ENCODE data around the gene TP73.

TP73 gene

DNA sequence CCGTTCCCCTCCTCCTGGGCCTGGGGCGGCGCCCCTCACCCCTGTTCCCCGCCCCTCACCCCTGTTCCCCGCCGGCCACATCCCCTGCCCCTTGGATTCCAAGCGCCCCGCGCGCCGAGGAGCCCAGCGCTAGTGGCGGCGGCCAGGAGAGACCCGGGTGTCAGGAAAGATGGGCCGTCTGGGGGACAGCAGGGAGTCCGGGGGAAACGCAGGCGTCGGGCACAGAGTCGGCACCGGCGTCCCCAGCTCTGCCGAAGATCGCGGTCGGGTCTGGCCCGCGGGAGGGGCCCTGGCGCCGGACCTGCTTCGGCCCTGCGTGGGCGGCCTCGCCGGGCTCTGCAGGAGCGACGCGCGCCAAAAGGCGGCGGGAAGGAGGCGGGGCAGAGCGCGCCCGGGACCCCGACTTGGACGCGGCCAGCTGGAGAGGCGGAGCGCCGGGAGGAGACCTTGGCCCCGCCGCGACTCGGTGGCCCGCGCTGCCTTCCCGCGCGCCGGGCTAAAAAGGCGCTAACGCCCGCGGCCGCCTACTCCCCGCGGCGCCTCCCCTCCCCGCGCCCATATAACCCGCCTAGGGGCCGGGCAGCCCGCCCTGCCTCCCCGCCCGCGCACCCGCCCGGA, at the start of gene TP73:
TP73 (plus strand) TSS at position 587 of the 618 bp plus-strand sequence. CDS start 29,850 bp downstream, outside the sequence.
- Histone ChIP-seq H3K9ac (ENCODE audit: low read depth, low read length) (no peak within 1 kb of the TSS), H3K36me3 (ENCODE audit: control insufficient read depth, insufficient read depth, low read length) (no peaks in the 10 kb centered on the region), H3K27me3 (ENCODE audit: control insufficient read depth, insufficient read depth, low read length) (peaks cover 53% of the 10 kb centered on the region), H3K4me1 (ENCODE audit: control insufficient read depth, insufficient read depth, low read length) (peaks cover 4% of the 10 kb centered on the region), H3K4me3 (ENCODE audit: low read depth, low read length) (peak within 1 kb of the TSS; percentile 49), H3K9me3 (ENCODE audit: control insufficient read depth, insufficient read depth, low read length) (no peaks in the 10 kb centered on the region)

GRCh38 chr1:3603156-3603555, 49.2 kb upstream of the TP73 start:
- Histone ChIP-seq H3K4me1 (ENCODE audit: control insufficient read depth, insufficient read depth, low read length) (no peaks in the 10 kb centered on the region), H3K27me3 (ENCODE audit: control insufficient read depth, insufficient read depth, low read length) (no peaks in the 10 kb centered on the region), H3K9me3 (ENCODE audit: control insufficient read depth, insufficient read depth, low read length) (no peaks in the 10 kb centered on the region), H3K4me3 (ENCODE audit: low read depth, low read length) (no peak overlapping the region), H3K36me3 (ENCODE audit: control insufficient read depth, insufficient read depth, low read length) (no peaks in the 10 kb centered on the region), H3K9ac (ENCODE audit: low read depth, low read length) (no peak overlapping the region)

GRCh38 chr1:3603571-3604467, 48.5 kb upstream of the TP73 start:
- H3K27me3 ChIP-seq (ENCODE audit: control insufficient read depth, insufficient read depth, low read length), result no peaks in the 10 kb centered on the region
- H3K9me3 ChIP-seq (ENCODE audit: control insufficient read depth, insufficient read depth, low read length), result no peaks in the 10 kb centered on the region
- H3K4me3 ChIP-seq (ENCODE audit: low read depth, low read length), result no peak overlapping the region
- no peaks in the 10 kb centered on the region for H3K4me1 ChIP-seq (ENCODE audit: control insufficient read depth, insufficient read depth, low read length)
- H3K36me3 ChIP-seq (ENCODE audit: control insufficient read depth, insufficient read depth, low read length), result no peaks in the 10 kb centered on the region
- H3K9ac ChIP-seq (ENCODE audit: low read depth, low read length), result no peak overlapping the region

GRCh38 chr1:3604468-3604974, 47.8 kb upstream of the TP73 start:
- H3K9me3 ChIP-seq (ENCODE audit: control insufficient read depth, insufficient read depth, low read length), result no peaks in the 10 kb centered on the region
- no peaks in the 10 kb centered on the region for H3K4me1 ChIP-seq (ENCODE audit: control insufficient read depth, insufficient read depth, low read length)
- H3K4me3 ChIP-seq (ENCODE audit: low read depth, low read length), result no peak overlapping the region
- no peak overlapping the region for H3K9ac ChIP-seq (ENCODE audit: low read depth, low read length)
- H3K27me3 ChIP-seq (ENCODE audit: control insufficient read depth, insufficient read depth, low read length), result no peaks in the 10 kb centered on the region
- no peaks in the 10 kb centered on the region for H3K36me3 ChIP-seq (ENCODE audit: control insufficient read depth, insufficient read depth, low read length)

- Histone ChIP-seq H3K36me3 (ENCODE audit: control insufficient read depth, insufficient read depth, low read length) (no peaks in the 10 kb centered on the region), H3K4me3 (ENCODE audit: low read depth, low read length) (no peak overlapping the region), H3K9ac (ENCODE audit: low read depth, low read length) (no peak overlapping the region), H3K4me1 (ENCODE audit: control insufficient read depth, insufficient read depth, low read length) (no peaks in the 10 kb centered on the region), H3K27me3 (ENCODE audit: control insufficient read depth, insufficient read depth, low read length) (no peaks in the 10 kb centered on the region), H3K9me3 (ENCODE audit: control insufficient read depth, insufficient read depth, low read length) (no peaks in the 10 kb centered on the region)
These were observed 47.1 kb upstream of the TP73 start for GRCh38 chr1:3604997-3605823.

DNA sequence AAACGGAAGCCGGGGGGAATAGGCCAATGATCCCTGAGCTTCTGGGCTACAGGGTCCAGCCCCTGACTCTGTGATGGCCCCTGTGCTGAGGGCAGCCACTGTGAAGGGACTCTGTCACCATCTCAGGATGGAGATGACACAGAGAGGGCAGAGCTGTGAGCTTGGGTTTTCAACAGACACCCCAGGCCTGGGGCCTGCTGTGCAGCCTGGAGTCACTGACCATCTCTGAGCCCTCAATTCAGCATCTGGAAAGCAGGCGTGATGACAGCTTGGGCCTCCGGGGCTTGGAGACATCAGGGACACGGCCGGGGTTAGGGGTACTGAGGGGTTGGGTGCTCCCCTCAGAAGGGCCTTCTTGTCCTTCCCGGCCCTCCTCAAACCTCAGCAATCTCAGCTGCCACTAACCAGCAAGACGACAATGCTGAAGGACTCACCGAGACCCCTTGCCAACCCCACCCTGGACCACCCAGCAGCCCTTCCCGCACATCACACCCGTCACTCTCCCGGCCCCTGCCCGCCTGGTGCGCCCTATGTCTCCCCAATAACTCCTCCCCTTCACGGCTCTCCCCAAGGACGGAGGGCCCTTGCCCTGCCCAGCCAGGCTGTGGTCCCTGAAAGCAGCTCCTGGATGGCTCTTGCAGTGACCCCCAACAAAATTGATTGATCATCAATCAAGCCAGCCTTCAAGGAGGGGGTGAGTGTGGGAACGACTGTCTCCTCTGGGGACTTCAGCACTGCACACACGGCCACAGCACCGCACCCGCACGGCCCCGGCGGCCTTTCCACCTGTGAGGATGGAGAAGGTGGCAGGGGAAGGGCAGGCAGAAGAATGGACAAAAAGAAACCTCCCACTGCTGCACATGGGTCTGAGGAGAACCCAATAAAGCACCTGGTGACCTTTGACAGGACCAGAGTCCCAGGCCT, 45.3 kb upstream of the TP73 start:
- peaks cover 2% of the 10 kb centered on the region for H3K27me3 ChIP-seq (ENCODE audit: control insufficient read depth, insufficient read depth, low read length)
- H3K36me3 ChIP-seq (ENCODE audit: control insufficient read depth, insufficient read depth, low read length), result no peaks in the 10 kb centered on the region
- H3K4me3 ChIP-seq (ENCODE audit: low read depth, low read length), result no peak overlapping the region
- H3K9ac ChIP-seq (ENCODE audit: low read depth, low read length), result no peak overlapping the region
- no peaks in the 10 kb centered on the region for H3K9me3 ChIP-seq (ENCODE audit: control insufficient read depth, insufficient read depth, low read length)
- H3K4me1 ChIP-seq (ENCODE audit: control insufficient read depth, insufficient read depth, low read length), result no peaks in the 10 kb centered on the region

DNA sequence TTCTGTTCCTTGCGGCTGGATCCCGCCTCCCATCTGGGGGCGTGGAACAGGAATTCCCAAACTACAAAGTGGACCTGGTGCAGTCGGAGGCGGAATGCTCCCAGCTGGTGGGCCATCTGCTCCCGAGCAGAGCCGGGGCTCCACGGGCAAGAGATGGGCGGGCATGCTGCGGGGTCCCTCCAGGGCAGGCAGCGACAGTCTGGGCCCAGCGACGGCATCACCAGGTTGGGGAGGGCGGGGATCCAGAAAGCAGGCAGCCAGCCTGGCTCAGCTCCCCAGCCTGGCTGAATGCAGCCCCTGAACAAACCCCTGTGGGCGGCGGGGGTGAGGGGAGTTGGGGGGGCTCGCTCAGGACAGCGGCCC, 44.6 kb upstream of the TP73 start:
- H3K4me3 ChIP-seq (ENCODE audit: low read depth, low read length), result no peak overlapping the region
- H3K36me3 ChIP-seq (ENCODE audit: control insufficient read depth, insufficient read depth, low read length), result no peaks in the 10 kb centered on the region
- peaks cover 8% of the 10 kb centered on the region for H3K27me3 ChIP-seq (ENCODE audit: control insufficient read depth, insufficient read depth, low read length)
- no peaks in the 10 kb centered on the region for H3K9me3 ChIP-seq (ENCODE audit: control insufficient read depth, insufficient read depth, low read length)
- no peaks in the 10 kb centered on the region for H3K4me1 ChIP-seq (ENCODE audit: control insufficient read depth, insufficient read depth, low read length)
- H3K9ac ChIP-seq (ENCODE audit: low read depth, low read length), result no peak overlapping the region

DNA sequence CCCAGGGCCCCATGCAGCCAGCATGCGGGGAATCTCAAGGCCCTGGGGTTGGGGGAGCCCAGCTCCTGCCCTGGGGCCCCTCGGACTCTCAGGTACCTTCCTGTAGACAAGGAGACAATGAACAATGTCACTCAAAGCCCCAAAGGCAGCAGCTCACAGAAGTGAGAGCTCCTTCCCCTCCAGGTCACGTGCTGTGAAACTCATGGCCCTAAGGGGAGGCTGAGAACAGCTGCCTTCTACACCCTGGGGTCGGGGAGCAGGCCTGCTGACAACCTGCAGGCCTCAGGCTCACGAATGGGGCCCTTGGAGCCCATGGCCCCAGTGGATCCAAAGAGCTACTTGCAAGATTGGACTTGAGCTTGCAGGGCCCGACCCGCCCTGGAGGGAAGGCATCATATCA, 44.2 kb upstream of the TP73 start:
- Histone ChIP-seq H3K9me3 (ENCODE audit: control insufficient read depth, insufficient read depth, low read length) (no peaks in the 10 kb centered on the region), H3K36me3 (ENCODE audit: control insufficient read depth, insufficient read depth, low read length) (no peaks in the 10 kb centered on the region), H3K27me3 (ENCODE audit: control insufficient read depth, insufficient read depth, low read length) (peaks cover 8% of the 10 kb centered on the region), H3K4me1 (ENCODE audit: control insufficient read depth, insufficient read depth, low read length) (no peaks in the 10 kb centered on the region), H3K9ac (ENCODE audit: low read depth, low read length) (no peak overlapping the region), H3K4me3 (ENCODE audit: low read depth, low read length) (no peak overlapping the region)

GRCh38 chr1:3609016-3609768, 43.1 kb upstream of the TP73 start:
- H3K9ac ChIP-seq (ENCODE audit: low read depth, low read length), result no peak overlapping the region
- H3K4me1 ChIP-seq (ENCODE audit: control insufficient read depth, insufficient read depth, low read length), result no peaks in the 10 kb centered on the region
- H3K36me3 ChIP-seq (ENCODE audit: control insufficient read depth, insufficient read depth, low read length), result no peaks in the 10 kb centered on the region
- H3K9me3 ChIP-seq (ENCODE audit: control insufficient read depth, insufficient read depth, low read length), result no peaks in the 10 kb centered on the region
- H3K4me3 ChIP-seq (ENCODE audit: low read depth, low read length), result no peak overlapping the region
- H3K27me3 ChIP-seq (ENCODE audit: control insufficient read depth, insufficient read depth, low read length), result peaks cover 8% of the 10 kb centered on the region

DNA sequence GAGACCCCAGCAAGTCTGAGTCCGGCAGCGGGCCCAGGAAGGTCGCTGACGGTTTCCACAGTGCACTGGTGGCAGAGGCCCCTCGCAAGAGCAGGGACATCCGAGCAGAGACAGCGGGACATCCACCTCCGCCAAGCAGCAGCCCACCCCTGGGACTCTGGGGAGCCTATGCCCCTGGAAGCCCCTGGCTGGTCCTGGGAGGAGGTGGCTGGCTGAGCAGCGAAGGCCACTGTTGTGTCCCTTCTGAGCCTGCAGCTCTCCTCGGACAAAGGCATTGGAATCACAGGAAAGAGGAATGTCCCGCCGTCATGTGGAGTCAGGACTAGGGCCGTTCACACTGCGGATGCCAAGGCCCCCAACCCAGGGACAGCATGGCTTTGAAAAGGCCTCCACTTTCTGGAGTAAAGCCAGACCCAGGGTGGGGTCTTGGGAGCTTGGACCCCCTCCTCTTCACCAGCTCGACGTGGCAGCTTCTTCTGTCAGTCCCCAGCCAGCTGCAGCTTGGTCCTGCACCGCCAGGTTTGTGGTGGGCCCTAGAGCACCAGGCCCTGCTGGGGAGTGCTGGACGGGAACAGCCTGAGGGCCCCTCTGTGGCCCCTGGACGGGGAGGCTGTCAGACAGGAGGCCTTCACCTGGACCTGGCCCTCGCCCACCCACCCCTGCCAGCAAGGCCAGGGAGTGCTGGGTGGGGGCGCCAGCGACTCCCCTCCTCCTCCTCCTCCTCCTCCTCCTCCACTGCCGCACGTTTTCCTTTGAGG, 42.4 kb upstream of the TP73 start:
- H3K9me3 ChIP-seq (ENCODE audit: control insufficient read depth, insufficient read depth, low read length), result no peaks in the 10 kb centered on the region
- peak overlapping the region; percentile 61 for H3K4me3 ChIP-seq (ENCODE audit: low read depth, low read length)
- peaks cover 8% of the 10 kb centered on the region for H3K27me3 ChIP-seq (ENCODE audit: control insufficient read depth, insufficient read depth, low read length)
- H3K4me1 ChIP-seq (ENCODE audit: control insufficient read depth, insufficient read depth, low read length), result no peaks in the 10 kb centered on the region
- no peaks in the 10 kb centered on the region for H3K36me3 ChIP-seq (ENCODE audit: control insufficient read depth, insufficient read depth, low read length)
- peak overlapping the region; percentile 47 for H3K9ac ChIP-seq (ENCODE audit: low read depth, low read length)

Data from iPS-15b (cell line).